Breast epithelium (tissue), 4 donors: ENCODE results near the gene FBLN2. TPM values are rescaled to one million over a fixed set of nuclear protein-coding genes. Genes with fewer than 3 reads are reported as not detected.
A peak's percentile ranks its signal among the peaks of the same experiment; 100 is the strongest.

Source experiments
- DNase-seq, 2 donors: peaks; one replicate each; pipeline ENCODE4 v3.0.0-alpha.2; 2019; ENCODE audit warnings: low spot score in 2 of 2
- H3K27ac ChIP-seq, 2 donors: fragments of 200-600 bp; sonication (generic) in 1 of 2; one replicate each; pipeline ENCODE4 v1.5.1; 2016 to 2019; ENCODE audit warnings: mild to moderate bottlenecking in 1 of 2
- H3K27me3 ChIP-seq, 2 donors: fragments of 200-600 bp; sonication (generic) in 1 of 2; one replicate each; pipeline versions ENCODE4 v1.5.1 to v1.6.0; 2017 to 2019; ENCODE audit warnings: control low read depth in 1 of 2, mild to moderate bottlenecking in 1 of 2
- H3K36me3 ChIP-seq: fragments of 200-600 bp; one replicate; pipeline ENCODE4 v1.5.1; 2019
- H3K4me1 ChIP-seq, 2 donors: fragments of 200-600 bp; sonication (generic); one replicate each; pipeline ENCODE4 v1.5.1; 2016 to 2019; ENCODE audit warnings: control low read depth in 1 of 2
- H3K4me3 ChIP-seq, 3 donors: fragments of 200-600 bp; sonication (generic); 1 replicate in 2 of 3; 2 replicates in 1 of 3; pipeline ENCODE4 v1.5.1; 2016 to 2019; ENCODE audit warnings: mild to moderate bottlenecking in 3 of 3, moderate library complexity in 2 of 3
- H3K9me3 ChIP-seq, 2 donors: fragments of 200-600 bp; sonication (generic) in 1 of 2; one replicate each; pipeline ENCODE4 v1.5.1; 2016 to 2019; ENCODE audit warnings: control low read depth in 1 of 2
- CTCF ChIP-seq, 3 donors: fragments of 450-650 bp; IDR thresholded peaks; one replicate each; pipeline ENCODE4 v1.5.1; 2016 to 2017; ENCODE audit warnings: antibody characterized with exemption in 3 of 3, mild to moderate bottlenecking in 3 of 3, moderate library complexity in 3 of 3
- POLR2A ChIP-seq: fragments of 450-650 bp; IDR thresholded peaks from one replicate; pipeline ENCODE4 v1.6.1; 2016; ENCODE audit warnings: antibody characterized with exemption, mild to moderate bottlenecking, moderate library complexity
- POLR2AphosphoS5 ChIP-seq, 3 donors: sonication (generic); formaldehyde crosslinking; IDR thresholded peaks; one replicate each; pipeline ENCODE4 v1.6.1; 2017; ENCODE audit warnings: antibody characterized with exemption in 3 of 3
- intact Hi-C: fragments of 100-400 bp; cut with DNase I; formaldehyde crosslinking; loops from one replicate; pipeline ENCODE4 v1.15.1; 2023; ENCODE audit warnings: low total_unique reads
- total RNA-seq, 3 donors: library from RNA; depleted of rRNA; stranded (reverse); fragments of >200 nt; gene quantifications; one replicate each; pipeline ENCODE4 v1.1.0, GENCODE V29; 2016

Gene FBLN2
- total RNA-seq, 3 donors from 2014 or later, result 43.5 to 663 (median 81.3) TPM

GRCh38 chr3:13509816-13510192, 39.1 kb upstream of the FBLN2 start:
- Histone ChIP-seq H3K27me3 (no peaks in the 10 kb centered on the region), H3K4me1 (peaks cover 5 to 9% of the 10 kb centered on the region in 2 donors), H3K27ac (no peak overlapping the region), H3K36me3 (no peaks in the 10 kb centered on the region), H3K4me3 (no peak overlapping the region), H3K9me3 (no peaks in the 10 kb centered on the region)
- DNase-seq, result no peak
- intact Hi-C loops, result no loop called here
- TF ChIP-seq CTCF (IDR thresholded peaks at IDR 0.05) (no peak), POLR2A (no peak), POLR2AphosphoS5 (IDR thresholded peaks at IDR 0.05) (no peak)

- DNase-seq, result no peak
- TF ChIP-seq POLR2A, result no peak
- no peak for TF ChIP-seq CTCF (IDR thresholded peaks at IDR 0.05)
- no peak for TF ChIP-seq POLR2AphosphoS5 (IDR thresholded peaks at IDR 0.05)
- Histone ChIP-seq H3K27me3 (no peaks in the 10 kb centered on the region), H3K4me3 (no peak overlapping the region), H3K27ac (peak overlapping the region; percentile 78 to 92), H3K4me1 (peaks cover 5 to 8% of the 10 kb centered on the region in 2 donors), H3K9me3 (no peaks in the 10 kb centered on the region), H3K36me3 (no peaks in the 10 kb centered on the region)
- intact Hi-C loops, result no loop called here
Observed at GRCh38 chr3:13512451-13512850, 36.5 kb upstream of the FBLN2 start.

GRCh38 chr3:13513051-13513912, 35.6 kb upstream of the FBLN2 start:
- Histone ChIP-seq H3K27me3 (no peaks in the 10 kb centered on the region), H3K4me1 (peaks cover 0 to 5% of the 10 kb centered on the region in 2 donors), H3K9me3 (no peaks in the 10 kb centered on the region), H3K27ac (peak overlapping the region; percentile 78 to 92), H3K36me3 (no peaks in the 10 kb centered on the region), H3K4me3 (peak overlapping the region in 1 of 3 donors; percentile 17)
- intact Hi-C loops, result no loop called here
- DNase-seq, result peak in 1 of 2 donors; percentile 62
- TF ChIP-seq POLR2A (no peak), POLR2AphosphoS5 (IDR thresholded peaks at IDR 0.05) (peak; percentile 35 to 70 (median 45)), CTCF (IDR thresholded peaks at IDR 0.05) (no peak)

GRCh38 chr3:13513913-13514517, 34.9 kb upstream of the FBLN2 start:
- DNase-seq, result no peak
- intact Hi-C loops, result no loop called here
- Histone ChIP-seq H3K4me3 (peak overlapping the region in 1 of 3 donors; percentile 17), H3K27ac (peak overlapping the region; percentile 78 to 92), H3K27me3 (no peaks in the 10 kb centered on the region), H3K36me3 (no peaks in the 10 kb centered on the region), H3K9me3 (no peaks in the 10 kb centered on the region), H3K4me1 (peaks cover 0 to 5% of the 10 kb centered on the region in 2 donors)
- TF ChIP-seq POLR2AphosphoS5 (IDR thresholded peaks at IDR 0.05) (no peak), CTCF (IDR thresholded peaks at IDR 0.05) (no peak), POLR2A (no peak)
